GM23338 (cell line): ENCODE data around the gene MROH2B. TPM values are rescaled to one million over a fixed set of nuclear protein-coding genes. Genes with fewer than 3 reads are reported as not detected.

Source experiments
- ATAC-seq: fragments of 200-7000 bp; cut with Tn5 transposase; 3 replicates; pipeline ENCODE4 v1.9.1; 2020
- DNase-seq: peaks from one replicate; pipeline ENCODE4 v3.0.0-alpha.2; 2015; ENCODE audit warnings: low spot score
- H2AFZ ChIP-seq: fragments of 200-600 bp; sonication (generic); 2 replicates; pipeline ENCODE4 v1.8.0; 2016; ENCODE audit warnings: antibody characterized with exemption, mild to moderate bottlenecking, moderate library complexity
- H3F3A ChIP-seq: fragments of 200-600 bp; sonication (generic); replicated peaks from 2 replicates; pipeline ENCODE4 v1.8.0; 2017; ENCODE audit warnings: antibody characterized with exemption, mixed run types, low read depth
- H3K27ac ChIP-seq: fragments of 200-600 bp; sonication (generic); 2 replicates; pipeline ENCODE4 v1.6.1; 2016; ENCODE audit warnings: low read depth
- H3K27me3 ChIP-seq: fragments of 200-600 bp; sonication (generic); 2 replicates; pipeline ENCODE4 v1.8.0; 2016; ENCODE audit warnings: mild to moderate bottlenecking, mixed run types, moderate library complexity; ENCODE audit not compliant: insufficient read depth
- H3K36me3 ChIP-seq: fragments of 200-600 bp; sonication (generic); 2 replicates; pipeline ENCODE4 v1.8.0; 2016; ENCODE audit warnings: mild to moderate bottlenecking; ENCODE audit not compliant: insufficient read depth
- H3K4me1 ChIP-seq: fragments of 200-600 bp; sonication (generic); 2 replicates; pipeline ENCODE4 v1.8.0; 2016; ENCODE audit warnings: mild to moderate bottlenecking, moderate library complexity; ENCODE audit not compliant: insufficient read depth
- H3K4me2 ChIP-seq: fragments of 200-600 bp; sonication (generic); 2 replicates; pipeline ENCODE4 v1.7.1; 2017; ENCODE audit warnings: mixed run types
- H3K4me3 ChIP-seq: fragments of 200-600 bp; sonication (generic); 2 replicates; pipeline ENCODE4 v1.6.1; 2016; ENCODE audit warnings: mixed run types
- H3K79me2 ChIP-seq: fragments of 200-600 bp; sonication (generic); replicated peaks from 2 replicates; pipeline ENCODE4 v1.8.0; 2017; ENCODE audit warnings: mild to moderate bottlenecking; ENCODE audit not compliant: insufficient read depth
- H3K9me2 ChIP-seq: fragments of 200-600 bp; sonication (generic); 2 replicates; pipeline ENCODE4 v1.8.0; 2017; ENCODE audit not compliant: insufficient read depth
- H4K20me1 ChIP-seq: fragments of 200-600 bp; sonication (generic); replicated peaks from 2 replicates; pipeline ENCODE4 v1.8.0; 2017; ENCODE audit warnings: mild to moderate bottlenecking; ENCODE audit not compliant: insufficient read depth
- H3K27ac Mint-ChIP-seq: 2 replicates; pipeline ENCODE4 v1.8.0; 2020; ENCODE audit warnings: inconsistent platforms, mild to moderate bottlenecking, moderate library complexity, mixed read lengths
- H3K27me3 Mint-ChIP-seq: 3 replicates; pipeline ENCODE4 v1.8.0; 2022; ENCODE audit warnings: low read depth, mild to moderate bottlenecking, moderate library complexity, mixed read lengths, inconsistent platforms; ENCODE audit not compliant: insufficient read depth, poor library complexity
- H3K36me3 Mint-ChIP-seq: 3 replicates; pipeline ENCODE4 v1.8.0; 2021; ENCODE audit warnings: low read depth, mild to moderate bottlenecking, inconsistent platforms, moderate library complexity, mixed read lengths
- H3K4me1 Mint-ChIP-seq: 3 replicates; pipeline ENCODE4 v1.8.0; 2020; ENCODE audit warnings: mild to moderate bottlenecking, inconsistent platforms, mixed read lengths
- H3K4me3 Mint-ChIP-seq: 3 replicates; pipeline ENCODE4 v1.8.0; 2021; ENCODE audit warnings: moderate library complexity, mild to moderate bottlenecking, inconsistent platforms, mixed read lengths
- H3K9me3 Mint-ChIP-seq: 3 replicates; pipeline ENCODE4 v1.8.0; 2020; ENCODE audit warnings: moderate library complexity, mild to moderate bottlenecking, inconsistent platforms, mixed read lengths
- CREB1 ChIP-seq: fragments of 250-450 bp; sonication (Bioruptor Pico); IDR thresholded peaks from 2 replicates; pipeline ENCODE4 v1.5.0; 2020; ENCODE audit warnings: low read depth, mild to moderate bottlenecking, moderate library complexity
- EZH2 ChIP-seq: fragments of 200-600 bp; sonication (generic); IDR thresholded peaks from one replicate; pipeline ENCODE4 v1.8.0; 2017; ENCODE audit warnings: antibody characterized with exemption, mild to moderate bottlenecking, low read depth; ENCODE audit not compliant: unreplicated experiment
- EZH2phosphoT487 ChIP-seq: fragments of 200-600 bp; sonication (generic); IDR thresholded peaks from one replicate; pipeline ENCODE4 v1.8.1; 2018; ENCODE audit warnings: antibody characterized with exemption; ENCODE audit not compliant: unreplicated experiment
- JUNB ChIP-seq: IDR thresholded peaks from one replicate; pipeline ENCODE4 v1.6.1; 2016; ENCODE audit warnings: antibody characterized with exemption; ENCODE audit not compliant: unreplicated experiment
- NANOG ChIP-seq: IDR thresholded peaks from 2 replicates; pipeline ENCODE4 v1.6.1; 2016; ENCODE audit warnings: antibody characterized with exemption, borderline replicate concordance
- POLR2AphosphoS5 ChIP-seq: IDR thresholded peaks from 2 replicates; pipeline ENCODE4 v1.6.1; 2016; ENCODE audit warnings: antibody characterized with exemption, low read depth
- STAT1 ChIP-seq: IDR thresholded peaks from one replicate; pipeline ENCODE4 v1.6.1; 2016; ENCODE audit warnings: antibody characterized with exemption; ENCODE audit not compliant: unreplicated experiment
- ZNF114 ChIP-seq: fragments of 250-450 bp; sonication (Bioruptor Pico); IDR thresholded peaks from 2 replicates; pipeline ENCODE4 v1.5.0; 2020; ENCODE audit warnings: mild to moderate bottlenecking, moderate library complexity
- ZNF331 ChIP-seq: fragments of 250-450 bp; sonication (Bioruptor Pico); IDR thresholded peaks from 2 replicates; pipeline ENCODE4 v1.5.0; 2020; ENCODE audit warnings: low read depth, mild to moderate bottlenecking, moderate library complexity
- polyA plus RNA-seq: library from polyadenylated mRNA; unstranded; fragments of >200 nt; fragmentation: Nextera tagmentation; extraction: Ambion mirVana; gene quantifications from 2 replicates; pipeline ENCODE4 v1.2.1, GENCODE V29; 2016
- total RNA-seq: library from RNA; depleted of rRNA; stranded (reverse); fragments of >200 nt; shearing (Covaris generic); gene quantifications from 2 replicates; pipeline ENCODE4 v1.2.3, GENCODE V29; 2014
- TF ChIP-seq, protein P1 (sequence below): IDR thresholded peaks from one replicate; pipeline ENCODE4 v1.6.1; 2018; ENCODE audit warnings: antibody characterized with exemption; ENCODE audit not compliant: unreplicated experiment
- TF ChIP-seq, protein P2 (sequence below): IDR thresholded peaks from 2 replicates; pipeline ENCODE4 v1.6.1; 2016; ENCODE audit warnings: antibody characterized with exemption

The MROH2B gene
- total and polyA plus RNA-seq, 2 experiments from 2014 or later = not detected

DNA sequence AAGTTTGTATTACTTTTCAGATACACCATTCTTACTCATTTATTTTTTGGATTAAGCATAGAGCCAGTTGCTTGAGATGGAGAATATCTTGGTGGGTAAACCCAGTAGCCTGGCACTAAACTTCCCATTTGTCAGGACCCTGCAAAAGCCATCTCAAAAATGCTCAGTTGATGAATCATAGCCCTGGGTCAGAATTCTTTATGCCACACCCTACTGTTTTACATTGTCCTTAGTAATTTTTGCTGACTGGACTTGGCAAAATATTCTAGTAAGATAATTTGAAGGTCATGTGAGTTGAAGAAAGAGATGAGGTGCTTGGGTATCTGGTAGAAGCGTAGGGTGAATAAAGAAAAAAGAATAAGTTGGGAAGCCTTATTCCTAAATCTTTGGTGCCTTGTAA is 111.1 kb downstream of the MROH2B start:
- H3K36me3 Mint-ChIP-seq = 0 out of 3 replicates have a peak, but pooled peaks cover 9% of the 10 kb centered on the region
- Histone ChIP-seq H3K9me2 (no peaks in the 10 kb centered on the region), H3K79me2 (no peaks in the 10 kb centered on the region), H3K4me1 (no peaks in the 10 kb centered on the region), H3K27me3 (no peaks in the 10 kb centered on the region), H2AFZ (no peak overlapping the region), H3K36me3 (no peaks in the 10 kb centered on the region), H3F3A (no peaks in the 10 kb centered on the region), H3K4me2 (no peak overlapping the region), H3K4me3 (no peak overlapping the region), H3K27ac (no peak overlapping the region), H4K20me1 (no peaks in the 10 kb centered on the region)
- H3K4me1 Mint-ChIP-seq = peaks cover 4% of the 10 kb centered on the region; the same call in 1 of the 3 replicates
- H3K27me3 Mint-ChIP-seq = no peaks in the 10 kb centered on the region
- TF ChIP-seq NANOG (no peak), STAT1 (no peak), ZNF114 (no peak), ZNF331 (CRISPR knock-in tag) (no peak), JUNB (no peak), POLR2AphosphoS5 (no peak)
- TF ChIP-seq, protein P1, sequence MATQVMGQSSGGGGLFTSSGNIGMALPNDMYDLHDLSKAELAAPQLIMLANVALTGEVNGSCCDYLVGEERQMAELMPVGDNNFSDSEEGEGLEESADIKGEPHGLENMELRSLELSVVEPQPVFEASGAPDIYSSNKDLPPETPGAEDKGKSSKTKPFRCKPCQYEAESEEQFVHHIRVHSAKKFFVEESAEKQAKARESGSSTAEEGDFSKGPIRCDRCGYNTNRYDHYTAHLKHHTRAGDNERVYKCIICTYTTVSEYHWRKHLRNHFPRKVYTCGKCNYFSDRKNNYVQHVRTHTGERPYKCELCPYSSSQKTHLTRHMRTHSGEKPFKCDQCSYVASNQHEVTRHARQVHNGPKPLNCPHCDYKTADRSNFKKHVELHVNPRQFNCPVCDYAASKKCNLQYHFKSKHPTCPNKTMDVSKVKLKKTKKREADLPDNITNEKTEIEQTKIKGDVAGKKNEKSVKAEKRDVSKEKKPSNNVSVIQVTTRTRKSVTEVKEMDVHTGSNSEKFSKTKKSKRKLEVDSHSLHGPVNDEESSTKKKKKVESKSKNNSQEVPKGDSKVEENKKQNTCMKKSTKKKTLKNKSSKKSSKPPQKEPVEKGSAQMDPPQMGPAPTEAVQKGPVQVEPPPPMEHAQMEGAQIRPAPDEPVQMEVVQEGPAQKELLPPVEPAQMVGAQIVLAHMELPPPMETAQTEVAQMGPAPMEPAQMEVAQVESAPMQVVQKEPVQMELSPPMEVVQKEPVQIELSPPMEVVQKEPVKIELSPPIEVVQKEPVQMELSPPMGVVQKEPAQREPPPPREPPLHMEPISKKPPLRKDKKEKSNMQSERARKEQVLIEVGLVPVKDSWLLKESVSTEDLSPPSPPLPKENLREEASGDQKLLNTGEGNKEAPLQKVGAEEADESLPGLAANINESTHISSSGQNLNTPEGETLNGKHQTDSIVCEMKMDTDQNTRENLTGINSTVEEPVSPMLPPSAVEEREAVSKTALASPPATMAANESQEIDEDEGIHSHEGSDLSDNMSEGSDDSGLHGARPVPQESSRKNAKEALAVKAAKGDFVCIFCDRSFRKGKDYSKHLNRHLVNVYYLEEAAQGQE = no peak
- H3K4me3 Mint-ChIP-seq = no peak overlapping the region
- peaks cover 13% of the 10 kb centered on the region for H3K9me3 Mint-ChIP-seq
- DNase-seq (no peak), ATAC-seq (no peak)
- H3K27ac Mint-ChIP-seq = no peak overlapping the region

DNA sequence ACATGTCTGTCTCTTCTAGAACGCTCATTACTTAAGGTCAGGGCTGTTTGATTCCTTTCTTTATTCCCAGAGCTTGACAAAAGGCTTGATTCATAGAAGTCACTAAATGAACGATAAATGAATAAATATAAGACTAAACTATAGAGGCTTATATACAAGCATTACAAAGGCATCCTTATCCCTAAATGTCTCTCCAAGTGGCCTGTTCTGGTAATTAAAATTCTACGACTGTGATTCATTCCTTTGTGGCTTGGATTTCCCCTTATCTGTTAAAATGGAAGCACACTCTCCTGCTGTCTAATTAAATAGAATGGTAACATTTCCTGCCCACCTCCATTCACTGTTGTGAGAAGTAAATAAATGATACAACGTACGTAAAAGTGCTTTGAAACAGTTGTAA is 112.3 kb downstream of the MROH2B start:
- DNase-seq (no peak), ATAC-seq (no peak)
- H3K4me1 Mint-ChIP-seq = peaks cover 4% of the 10 kb centered on the region; the same call in 1 of the 3 replicates
- H3K36me3 Mint-ChIP-seq = 0 out of 3 replicates have a peak, but pooled peaks cover 9% of the 10 kb centered on the region
- H3K27ac Mint-ChIP-seq = no peak overlapping the region
- Histone ChIP-seq H2AFZ (no peak overlapping the region), H3K4me1 (no peaks in the 10 kb centered on the region), H3K4me2 (no peak overlapping the region), H3K79me2 (no peaks in the 10 kb centered on the region), H3K27me3 (no peaks in the 10 kb centered on the region), H4K20me1 (no peaks in the 10 kb centered on the region), H3F3A (no peaks in the 10 kb centered on the region), H3K9me2 (no peaks in the 10 kb centered on the region), H3K36me3 (no peaks in the 10 kb centered on the region), H3K4me3 (no peak overlapping the region), H3K27ac (no peak overlapping the region)
- no peaks in the 10 kb centered on the region for H3K27me3 Mint-ChIP-seq
- H3K9me3 Mint-ChIP-seq = peaks cover 13% of the 10 kb centered on the region
- H3K4me3 Mint-ChIP-seq = no peak overlapping the region
- TF ChIP-seq, protein P2, sequence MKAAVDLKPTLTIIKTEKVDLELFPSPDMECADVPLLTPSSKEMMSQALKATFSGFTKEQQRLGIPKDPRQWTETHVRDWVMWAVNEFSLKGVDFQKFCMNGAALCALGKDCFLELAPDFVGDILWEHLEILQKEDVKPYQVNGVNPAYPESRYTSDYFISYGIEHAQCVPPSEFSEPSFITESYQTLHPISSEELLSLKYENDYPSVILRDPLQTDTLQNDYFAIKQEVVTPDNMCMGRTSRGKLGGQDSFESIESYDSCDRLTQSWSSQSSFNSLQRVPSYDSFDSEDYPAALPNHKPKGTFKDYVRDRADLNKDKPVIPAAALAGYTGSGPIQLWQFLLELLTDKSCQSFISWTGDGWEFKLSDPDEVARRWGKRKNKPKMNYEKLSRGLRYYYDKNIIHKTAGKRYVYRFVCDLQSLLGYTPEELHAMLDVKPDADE = no peak
- TF ChIP-seq JUNB = no peak
- no peak for TF ChIP-seq EZH2
- TF ChIP-seq POLR2AphosphoS5 = no peak
- TF ChIP-seq CREB1 (CRISPR knock-in tag) = no peak
- no peak for TF ChIP-seq ZNF331 (CRISPR knock-in tag)
- no peak for TF ChIP-seq STAT1
- no peak for TF ChIP-seq EZH2phosphoT487
- TF ChIP-seq, protein P1 = no peak
- no peak for TF ChIP-seq ZNF114
